AG09309 (cell line): ENCODE results near the gene CD40.

Source experiments
- DNase-seq: peaks from one replicate; pipeline ENCODE4 v3.0.0-alpha.2; 2010; ENCODE audit warnings: low read depth
- H3K4me3 ChIP-seq: 2 replicates; pipeline ENCODE4 v1.5.1; 2011; ENCODE audit warnings: mild to moderate bottlenecking, low read depth, low read length, moderate library complexity; ENCODE audit not compliant: control insufficient read depth
- TF ChIP-seq, protein P1 (sequence below): IDR thresholded peaks from 2 replicates; pipeline ENCODE4 v1.5.1; 2011; ENCODE audit warnings: mild to moderate bottlenecking, low read depth, low read length, inconsistent platforms; ENCODE audit not compliant: insufficient read depth, control insufficient read depth; ENCODE audit errors: missing control alignments

Gene CD40

GRCh38 chr20:46108435-46108841, 9.7 kb upstream of the CD40 start:
- TF ChIP-seq, protein P1, sequence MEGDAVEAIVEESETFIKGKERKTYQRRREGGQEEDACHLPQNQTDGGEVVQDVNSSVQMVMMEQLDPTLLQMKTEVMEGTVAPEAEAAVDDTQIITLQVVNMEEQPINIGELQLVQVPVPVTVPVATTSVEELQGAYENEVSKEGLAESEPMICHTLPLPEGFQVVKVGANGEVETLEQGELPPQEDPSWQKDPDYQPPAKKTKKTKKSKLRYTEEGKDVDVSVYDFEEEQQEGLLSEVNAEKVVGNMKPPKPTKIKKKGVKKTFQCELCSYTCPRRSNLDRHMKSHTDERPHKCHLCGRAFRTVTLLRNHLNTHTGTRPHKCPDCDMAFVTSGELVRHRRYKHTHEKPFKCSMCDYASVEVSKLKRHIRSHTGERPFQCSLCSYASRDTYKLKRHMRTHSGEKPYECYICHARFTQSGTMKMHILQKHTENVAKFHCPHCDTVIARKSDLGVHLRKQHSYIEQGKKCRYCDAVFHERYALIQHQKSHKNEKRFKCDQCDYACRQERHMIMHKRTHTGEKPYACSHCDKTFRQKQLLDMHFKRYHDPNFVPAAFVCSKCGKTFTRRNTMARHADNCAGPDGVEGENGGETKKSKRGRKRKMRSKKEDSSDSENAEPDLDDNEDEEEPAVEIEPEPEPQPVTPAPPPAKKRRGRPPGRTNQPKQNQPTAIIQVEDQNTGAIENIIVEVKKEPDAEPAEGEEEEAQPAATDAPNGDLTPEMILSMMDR, result no peak
- DNase-seq, result no peak

DNA sequence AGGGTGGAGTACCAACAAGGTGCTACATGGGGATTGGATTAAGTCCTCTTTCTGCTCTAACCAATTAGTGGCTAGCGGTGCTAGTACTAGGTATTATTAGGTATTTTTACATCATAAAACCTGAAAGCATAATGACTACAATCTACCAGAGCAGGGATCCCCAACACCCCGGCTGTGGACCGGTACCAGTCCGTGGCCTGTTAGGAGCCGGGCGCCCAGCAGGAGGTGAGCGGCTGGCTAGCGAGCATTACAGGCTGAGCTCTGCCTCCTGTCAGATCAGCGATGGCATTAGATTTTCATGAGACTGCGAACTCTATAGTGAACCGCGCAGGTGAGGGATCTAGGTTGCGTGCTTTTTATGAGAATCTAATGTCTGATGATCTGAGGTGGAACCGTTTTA, 9.1 kb upstream of the CD40 start:
- H3K4me3 ChIP-seq, result no peak overlapping the region
- TF ChIP-seq, protein P1, result no peak
- no peak for DNase-seq

More at GRCh38 chr20:46108435-46108841, 9.7 kb upstream of the CD40 start:
- H3K4me3 ChIP-seq, result no peak overlapping the region

DNA sequence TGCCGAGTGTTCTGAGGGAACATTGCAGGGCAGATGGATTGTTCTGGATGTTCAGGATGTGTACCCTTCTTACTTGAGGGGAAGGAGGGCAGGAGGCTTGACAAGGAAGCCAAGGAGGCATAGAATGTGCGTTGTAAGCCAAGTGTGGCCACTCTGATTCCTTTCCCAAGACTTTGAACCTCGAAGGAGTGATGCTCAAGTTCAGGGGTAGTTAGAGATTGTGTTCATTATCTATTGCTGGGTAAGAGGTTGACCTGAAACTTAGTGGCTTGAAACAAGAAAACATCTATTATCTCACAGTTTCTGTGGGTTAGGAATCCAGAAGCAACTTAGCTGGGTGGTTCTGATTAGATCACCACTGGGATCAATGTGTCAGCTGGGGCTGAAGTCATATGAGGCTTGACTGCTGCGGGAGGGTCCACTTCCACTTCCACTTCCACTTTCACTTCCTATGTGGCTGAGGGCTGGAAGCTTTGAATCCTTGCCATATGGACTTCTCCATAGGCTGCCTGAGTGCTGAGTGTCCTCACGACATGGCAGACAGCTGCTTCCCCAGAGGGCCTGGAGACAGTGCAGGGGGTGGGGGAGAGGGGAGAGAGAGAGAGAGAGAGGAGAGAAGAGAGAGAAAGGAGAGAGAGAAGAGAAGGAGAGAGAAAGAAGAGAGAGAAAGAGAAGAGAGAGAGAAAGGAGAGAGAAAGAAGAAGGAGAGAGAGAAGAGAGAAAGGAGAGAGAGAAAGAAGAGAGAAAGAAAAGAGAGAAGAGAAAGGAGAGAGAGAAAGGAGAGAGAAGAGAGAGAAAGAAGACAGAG, 6.9 kb upstream of the CD40 start:
- TF ChIP-seq, protein P1, result no peak
- no peak for DNase-seq
- no peak overlapping the region for H3K4me3 ChIP-seq

- no peak for DNase-seq
- TF ChIP-seq, protein P1, result no peak
- H3K4me3 ChIP-seq, result no peak overlapping the region
Observed at GRCh38 chr20:46111836-46112212, 6.3 kb upstream of the CD40 start.

DNA sequence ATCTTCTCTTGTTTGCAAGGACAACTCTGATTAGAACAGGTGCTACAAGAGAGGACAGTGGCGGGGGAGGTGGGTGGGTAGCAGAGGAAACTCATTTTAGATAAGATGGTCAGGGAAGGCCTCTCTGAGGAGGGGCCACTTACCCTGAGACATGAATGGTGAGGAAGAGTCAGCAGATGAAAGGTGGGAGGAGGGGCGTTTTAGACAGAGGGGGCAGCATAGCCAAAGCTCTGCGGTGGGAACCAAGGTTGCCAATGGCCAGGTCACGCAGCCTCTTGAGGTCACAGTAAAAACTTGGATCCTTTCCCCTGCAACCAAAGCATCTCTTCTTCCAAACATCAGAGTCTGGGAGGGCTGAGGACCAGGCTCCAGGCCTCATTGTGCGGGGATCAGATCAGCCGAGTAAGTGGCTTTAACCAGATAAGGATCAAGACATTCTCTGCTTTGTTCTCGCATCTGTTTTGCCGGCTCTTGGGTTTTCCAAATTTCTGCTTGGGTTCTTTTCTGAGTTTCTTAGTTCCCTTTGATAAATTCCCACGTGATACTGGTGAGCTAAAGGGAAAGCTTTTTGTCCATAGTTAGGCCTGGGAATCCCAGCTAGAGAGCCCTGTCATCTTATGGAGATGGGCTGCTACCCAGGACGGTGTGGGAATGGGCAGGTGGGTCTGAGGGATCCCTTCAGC, 5.5 kb upstream of the CD40 start:
- no peak for DNase-seq
- H3K4me3 ChIP-seq, result no peak overlapping the region
- TF ChIP-seq, protein P1, result no peak

- TF ChIP-seq, protein P1, result no peak
- DNase-seq, result no peak
- H3K4me3 ChIP-seq, result no peak overlapping the region
Observed at GRCh38 chr20:46113113-46113470, 5.0 kb upstream of the CD40 start.

DNA sequence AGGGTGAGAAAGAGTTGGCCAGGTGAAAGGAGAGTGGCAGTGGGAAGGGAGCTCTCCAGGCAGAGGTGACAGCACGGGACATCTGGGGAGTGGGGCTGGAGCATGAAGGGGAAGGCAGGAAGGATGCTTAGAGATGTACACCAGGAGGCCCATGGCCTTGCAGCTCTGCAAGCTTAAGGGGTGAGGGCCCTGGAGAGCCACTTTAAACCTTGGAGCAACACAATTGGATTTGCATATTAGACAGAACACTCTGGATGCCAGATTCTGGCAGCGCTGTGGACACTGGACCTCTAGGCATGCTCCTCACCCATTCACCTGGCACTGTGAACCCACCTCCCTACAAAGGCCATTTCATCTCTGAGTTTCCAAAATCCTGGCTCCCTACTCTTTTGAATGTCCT, 3.7 kb upstream of the CD40 start:
- no peak for DNase-seq
- TF ChIP-seq, protein P1, result no peak
- H3K4me3 ChIP-seq, result no peak overlapping the region
